A673 (cell line): ENCODE measurements around the gene HELZ2. TPM values are rescaled to one million over a fixed set of nuclear protein-coding genes. Genes with fewer than 3 reads are reported as not detected.

ENCODE experiments used
- BruUV-seq: library from RNA; stranded (reverse); fragments of 400-500 nt; replicated peaks from 2 replicates; lab custom pipeline; 2021; lab: Mats Ljungman, UMichigan
- CTCF ChIA-PET: fragments of 300-600 bp; sonication (Branson Sonifier 250); formaldehyde crosslinking; loops from one replicate; lab custom pipeline; 2022; ENCODE audit warnings: antibody characterized with exemption; lab: Charles Lee
- POLR2A ChIA-PET: fragments of 300-600 bp; sonication (Branson Sonifier 250); formaldehyde crosslinking; loops from one replicate; lab custom pipeline; 2022; ENCODE audit warnings: antibody characterized with exemption; ENCODE audit not compliant: low non-redundant PET; lab: Charles Lee
- DNase-seq: peaks from one replicate; pipeline ENCODE4 v3.0.0-alpha.2; 2015; ENCODE audit warnings: low spot score
- H3K27ac ChIP-seq: fragments of 200-600 bp; sonication (generic); 2 replicates; pipeline ENCODE4 v1.5.1; 2016; ENCODE audit warnings: mixed run types, low read depth, mild to moderate bottlenecking, mixed read lengths, antibody characterized with exemption, low read length; ENCODE audit not compliant: poor library complexity, severe bottlenecking
- H3K27me3 ChIP-seq: fragments of 200-600 bp; sonication (generic); replicated peaks from 2 replicates; pipeline ENCODE4 v1.6.1; 2017; ENCODE audit warnings: mixed run types, low read depth, mild to moderate bottlenecking, mixed read lengths, antibody characterized with exemption, low read length; ENCODE audit not compliant: insufficient read depth, poor library complexity
- H3K36me3 ChIP-seq: fragments of 200-600 bp; sonication (generic); 2 replicates; pipeline ENCODE4 v1.6.1; 2016; ENCODE audit warnings: mixed run types, mild to moderate bottlenecking, mixed read lengths, antibody characterized with exemption, low read length; ENCODE audit not compliant: insufficient read depth, poor library complexity, severe bottlenecking
- H3K4me1 ChIP-seq: fragments of 200-600 bp; sonication (generic); 2 replicates; pipeline ENCODE4 v1.6.1; 2017; ENCODE audit warnings: mixed run types, mild to moderate bottlenecking, mixed read lengths, antibody characterized with exemption, low read length; ENCODE audit not compliant: insufficient read depth, poor library complexity, severe bottlenecking
- H3K4me3 ChIP-seq: fragments of 200-600 bp; sonication (generic); 2 replicates; pipeline ENCODE4 v1.5.1; 2016; ENCODE audit warnings: low read depth, mixed run types, mild to moderate bottlenecking, mixed read lengths, low read length; ENCODE audit not compliant: poor library complexity, severe bottlenecking
- H3K9me3 ChIP-seq: fragments of 200-600 bp; sonication (generic); 2 replicates; pipeline ENCODE4 v1.6.1; 2016; ENCODE audit warnings: mixed run types, low read depth, mild to moderate bottlenecking, mixed read lengths, antibody characterized with exemption, low read length; ENCODE audit not compliant: poor library complexity, severe bottlenecking
- CTCF ChIP-seq: fragments of 300-800, 200-600 bp; sonication (generic); conservative IDR thresholded peaks from 2 replicates; pipeline ENCODE4 v1.5.1; 2017; ENCODE audit warnings: low read depth, mild to moderate bottlenecking, antibody characterized with exemption, low read length, moderate library complexity, mixed read lengths
- EZH2 ChIP-seq: fragments of 200-600 bp; sonication (generic); IDR thresholded peaks from 2 replicates; pipeline ENCODE4 v1.6.1; 2017; ENCODE audit warnings: borderline replicate concordance, low read depth, mild to moderate bottlenecking, mixed read lengths, antibody characterized with exemption, low read length; ENCODE audit not compliant: poor library complexity, severe bottlenecking
- intact Hi-C: fragments of 100-400 bp; cut with micrococcal nuclease; formaldehyde crosslinking; loops from one replicate; pipeline ENCODE4 v1.10.0; 2022; ENCODE audit not compliant: unreplicated experiment
- total RNA-seq: library from RNA; stranded (reverse); gene quantifications from 2 replicates; pipeline ENCODE4 v1.2.3, GENCODE V29; 2021

Gene HELZ2
- total RNA-seq, 1 experiment from 2014 or later: 21.0 TPM

- H3K27ac ChIP-seq: no peak within 1 kb of the TSS
- ChIA-PET CTCF (interaction anchor here (1.0 kb wide), 1 partner anchor 437 kb away, joined by 6 read pairs; no protein-coding TSS in a partner anchor), POLR2A (no interaction called here)
- peaks cover 5% of the 10 kb centered on the region for H3K4me1 ChIP-seq
- intact Hi-C loops: loop anchor here (5.0 kb wide), 3 partner anchors 250 to 585 kb away; partner anchors contain the start of gene SAMD10
- H3K36me3 ChIP-seq: no peaks in the 10 kb centered on the region
- DNase-seq: no peak
- no TSS peak for BruUV-seq
- peak within 1 kb of the TSS; percentile 18 for H3K4me3 ChIP-seq
- no peaks in the 10 kb centered on the region for H3K9me3 ChIP-seq
- H3K27me3 ChIP-seq: no peaks in the 10 kb centered on the region
- TF ChIP-seq CTCF: no peak
- TF ChIP-seq EZH2: no peak
These were observed 37.0 kb downstream of the HELZ2 start, which contains the start of gene PTK6 for GRCh38 chr20:63536997-63537524. Gene PTK6 (minus strand): TSS chr20:63537376. CDS start chr20:63537314, 62 bp downstream.

GRCh38 chr20:63536241-63536977 lies 37.6 kb downstream of the HELZ2 start:
- no TSS peak for BruUV-seq
- Histone ChIP-seq H3K4me1 (peaks cover 5% of the 10 kb centered on the region), H3K27ac (no peak overlapping the region), H3K9me3 (no peaks in the 10 kb centered on the region), H3K4me3 (no peak overlapping the region), H3K36me3 (no peaks in the 10 kb centered on the region), H3K27me3 (no peaks in the 10 kb centered on the region)
- POLR2A ChIA-PET: no interaction called here
- CTCF ChIA-PET: interaction anchor here (0.6 kb wide), 1 partner anchor 134 kb away, joined by 3 read pairs; no protein-coding TSS in a partner anchor
- intact Hi-C loops: loop anchor here (5.0 kb wide), 3 partner anchors 251 to 586 kb away; partner anchors contain the start of gene SAMD10
- no peak for TF ChIP-seq EZH2
- no peak for TF ChIP-seq CTCF
- peak; percentile 52 for DNase-seq

- H3K27ac ChIP-seq: no peak overlapping the region
- BruUV-seq: no TSS peak
- H3K4me3 ChIP-seq: no peak overlapping the region
- CTCF ChIA-PET: no interaction called here
- POLR2A ChIA-PET: no interaction called here
- H3K4me1 ChIP-seq: peaks cover 5% of the 10 kb centered on the region
- TF ChIP-seq EZH2 (no peak), CTCF (no peak)
- DNase-seq: peak; percentile 36
- H3K9me3 ChIP-seq: no peaks in the 10 kb centered on the region
- intact Hi-C loops: loop anchor here (5.0 kb wide), 3 partner anchors 252 to 587 kb away; partner anchors contain the start of gene SAMD10
- H3K27me3 ChIP-seq: no peaks in the 10 kb centered on the region
- no peaks in the 10 kb centered on the region for H3K36me3 ChIP-seq
These were observed 39.0 kb downstream of the HELZ2 start for GRCh38 chr20:63534831-63535651.
